K562 (cell line): ENCODE data around the gene MAN1A1. TPM values are rescaled to one million over a fixed set of nuclear protein-coding genes. Genes with fewer than 3 reads are reported as not detected.

Source experiments
- ADNP ChIP-seq: fragments of 200-800 bp; sonication (Bioruptor generic); IDR thresholded peaks from 2 replicates; pipeline ENCODE4 v1.6.1; 2016; ENCODE audit warnings: missing genetic modification characterization, missing compliant biosample characterization
- AFF4 ChIP-seq: sonication (generic); formaldehyde crosslinking; IDR thresholded peaks from 2 replicates; pipeline ENCODE4 v1.8.0; 2023; ENCODE audit warnings: mild to moderate bottlenecking, missing genetic modification reagents
- ATF6 ChIP-seq: sonication (generic); formaldehyde crosslinking; IDR thresholded peaks from 2 replicates; pipeline ENCODE4 v1.4.0; 2020; ENCODE audit warnings: mild to moderate bottlenecking, missing genetic modification reagents
- HMGXB4 ChIP-seq: sonication (generic); formaldehyde crosslinking; IDR thresholded peaks from 2 replicates; pipeline ENCODE4 v1.8.1; 2023; ENCODE audit warnings: mild to moderate bottlenecking, missing genetic modification reagents
- MAZ ChIP-seq, 2 experiments: fragments of 450-650 bp in 1 of 2; sonication (generic) in 1 of 2; formaldehyde crosslinking; IDR thresholded peaks in 1 of 2; conservative IDR thresholded peaks in 1 of 2; 2 replicates each; pipeline versions ENCODE4 v1.4.0 to v1.5.0; 2020; ENCODE audit warnings: mild to moderate bottlenecking in 1 of 2, missing genetic modification reagents in 1 of 2
- PRDM10 ChIP-seq: fragments of 450-650 bp; IDR thresholded peaks from 2 replicates; pipeline ENCODE4 v1.6.1; 2018; ENCODE audit not compliant: partially characterized antibody
- ZNF174 ChIP-seq: fragments of 250-450 bp; sonication (Bioruptor Pico); IDR thresholded peaks from 2 replicates; pipeline ENCODE4 v1.4.0; 2020; ENCODE audit warnings: mild to moderate bottlenecking
- ZNF436 ChIP-seq: fragments of 250-450, 450-650 bp; sonication (Bioruptor Pico); formaldehyde crosslinking; IDR thresholded peaks from 2 replicates; pipeline ENCODE4 v1.7.0; 2020; ENCODE audit warnings: mild to moderate bottlenecking
- ZNF639 ChIP-seq, 2 experiments: fragments of 200-800 bp in 1 of 2; sonication (Bioruptor generic) in 1 of 2; sonication (generic) in 1 of 2; formaldehyde crosslinking in 1 of 2; IDR thresholded peaks in 1 of 2; conservative IDR thresholded peaks in 1 of 2; 2 replicates each; pipeline versions ENCODE4 v1.5.0 to v1.6.1; 2016 to 2020; ENCODE audit warnings: missing compliant biosample characterization in 1 of 2, missing genetic modification characterization in 1 of 2, missing genetic modification reagents in 1 of 2
- polyA plus RNA-seq, 8 experiments: library from polyadenylated mRNA; depleted of rRNA in 4 of 8; stranded (reverse) in 5 of 8; unstranded in 3 of 8; fragments of >200 nt; fragmentation: Nextera tagmentation in 2 of 8; fragmentation: Illumina TruSeq in 1 of 8; extraction: Ambion mirVana in 2 of 8; extraction: Trizol in 1 of 8; gene quantifications; 2 replicates each; pipeline versions ENCODE4 v1.2.1 to v1.2.3, GENCODE V29; 2011 to 2014; ENCODE audit warnings: inconsistent platforms in 1 of 8, missing spikeins in 1 of 8
- total RNA-seq, 7 experiments: library from RNA; depleted of rRNA in 6 of 7; stranded (reverse); fragments of >200 nt in 6 of 7; fragmentation: Illumina TruSeq in 2 of 7; extraction: Trizol in 2 of 7; gene quantifications; 2 replicates each; pipeline versions ENCODE4 v1.2.1 to v1.2.3, GENCODE V29; 2011 to 2021; ENCODE audit warnings: low replicate concordance in 1 of 7

MAN1A1 gene
- total and polyA plus RNA-seq, 9 of the 15 experiments (the other 6 are each of a cell fraction or from before 2014, with no cell fraction given): 24.5 to 78.4 (median 59.7) TPM

- TF ChIP-seq ADNP (tag) (peak; percentile 55), ATF6 (CRISPR knock-in tag) (no peak), HMGXB4 (CRISPR knock-in tag) (no peak), MAZ (CRISPR knock-in tag; conservative IDR thresholded peaks at IDR 0.05 in 1 of 2, IDR thresholded peaks at IDR 0.05 in 1 of 2) (peak in 1 of 2 experiments; percentile 65; a peak in 1 of 4 replicates), PRDM10 (no peak), ZNF436 (CRISPR knock-in tag) (no peak), ZNF639 (CRISPR knock-in tag; conservative IDR thresholded peaks at IDR 0.05 in 1 of 2, IDR thresholded peaks at IDR 0.05 in 1 of 2) (no peak), AFF4 (CRISPR knock-in tag) (no peak), ZNF174 (CRISPR knock-in tag) (no peak)
Measured at GRCh38 chr6:119324718-119325117, 24.8 kb downstream of the MAN1A1 start (continued).
